ENCODE data around the gene TSPOAP1. TPM values are rescaled to one million over a fixed set of nuclear protein-coding genes. Genes with fewer than 3 reads are reported as not detected.

The TSPOAP1 gene
- total RNA-seq, 2 donors from 2014 or later, result 6.1 to 7.9 TPM

DNA sequence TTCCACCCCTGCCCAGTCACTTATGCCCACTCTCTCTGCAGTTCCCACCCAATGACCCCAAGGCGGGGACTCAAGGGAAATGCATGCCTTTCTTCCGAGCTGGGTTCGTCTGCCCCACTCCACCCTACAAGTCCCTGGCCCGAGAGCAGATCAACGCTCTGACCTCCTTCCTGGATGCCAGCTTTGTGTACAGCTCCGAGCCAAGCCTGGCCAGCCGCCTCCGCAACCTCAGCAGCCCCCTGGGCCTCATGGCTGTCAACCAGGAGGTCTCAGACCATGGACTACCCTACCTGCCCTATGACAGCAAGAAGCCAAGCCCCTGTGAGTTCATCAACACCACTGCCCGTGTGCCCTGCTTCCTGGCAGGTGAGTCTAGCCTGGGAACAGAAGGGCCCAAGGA lies 76.5 kb downstream of the TSPOAP1 start:
- DNase-seq, result no peak
- intact Hi-C loops (cut with DNase I, micrococcal nuclease), result no loop called here
- ATAC-seq, result no peak

Small RNA genes within 50 kb of the gene (microRNA-seq; reads per million reads assigned to microRNA genes)
- 0 reads per million in 2 donors for gene MIR4736

Other genes with a start within 250 kb of the TSPOAP1 start
- 10 to 100 TPM; 35.0 to 35.9 TPM for gene DYNLL2, start 245.4 kb downstream of the TSPOAP1 start, total RNA-seq
- gene OR4D1, start 180.4 kb downstream of the TSPOAP1 start, total RNA-seq, result not detected
- not detected for gene OR4D2, start 161.8 kb downstream of the TSPOAP1 start, total RNA-seq
- gene EPX, start 136.1 kb downstream of the TSPOAP1 start, total RNA-seq, result not detected
- 10 to 100 TPM; 12.5 to 15.0 TPM for gene MKS1, start 109.5 kb downstream of the TSPOAP1 start, total RNA-seq
- not detected for gene LPO, start 90.2 kb downstream of the TSPOAP1 start, total RNA-seq
- gene MPO, start 47.9 kb downstream of the TSPOAP1 start, total RNA-seq, result under 1 TPM in 1 of 2 donors, not detected in 1; 0.45 TPM
- gene SUPT4H1, start 23.4 kb upstream of the TSPOAP1 start, total RNA-seq, result 10 to 100 TPM; 58.1 to 63.0 TPM
- 10 to 100 TPM; 37.3 to 50.5 TPM for gene RNF43, start 88.7 kb upstream of the TSPOAP1 start, total RNA-seq
- not detected for gene HSF5, start 159.6 kb upstream of the TSPOAP1 start, total RNA-seq
- 10 to 100 TPM; 42.2 to 52.4 TPM for gene MTMR4, start 185.8 kb upstream of the TSPOAP1 start, total RNA-seq

Data from left colon (tissue), 2 donors.